Astrocyte (in vitro differentiated cells and primary cell): Measurements from ENCODE around the gene LRBA. TPM values are rescaled to one million over a fixed set of nuclear protein-coding genes. Genes with fewer than 3 reads are reported as not detected.

Experiments
- DNase-seq: peaks from one replicate; pipeline ENCODE4 v3.0.0-alpha.2; 2010; ENCODE audit warnings: low read depth
- FAIRE-seq: peaks from 2 replicates; lab custom pipeline; 2011; peaks lifted over from hg19 to GRCh38; lab: Jason Lieb, UNC
- H2AFZ ChIP-seq: 2 replicates; pipeline ENCODE4 v1.6.0; 2012; ENCODE audit warnings: low read depth, low read length, inconsistent platforms
- H3K27ac ChIP-seq: 2 replicates; pipeline ENCODE4 v1.5.1; 2011; ENCODE audit warnings: low read depth, low read length, inconsistent platforms
- H3K27me3 ChIP-seq: 2 replicates; pipeline ENCODE4 v1.6.0; 2011; ENCODE audit warnings: low read length, inconsistent platforms; ENCODE audit not compliant: insufficient read depth
- H3K36me3 ChIP-seq: 2 replicates; pipeline ENCODE4 v1.5.1; 2011; ENCODE audit warnings: low read length, inconsistent platforms; ENCODE audit not compliant: insufficient read depth
- H3K4me1 ChIP-seq: 2 replicates; pipeline ENCODE4 v1.5.1; 2011; ENCODE audit warnings: low read length, inconsistent platforms; ENCODE audit not compliant: insufficient read depth
- H3K4me2 ChIP-seq: 2 replicates; pipeline ENCODE4 v1.6.0; 2012; ENCODE audit warnings: low read length, inconsistent platforms
- H3K4me3 ChIP-seq: 2 replicates; pipeline ENCODE4 v1.5.1; 2011; ENCODE audit warnings: low read depth, mild to moderate bottlenecking, low read length, inconsistent platforms; ENCODE audit not compliant: insufficient read depth
- H3K79me2 ChIP-seq: 2 replicates; pipeline ENCODE4 v1.6.0; 2012; ENCODE audit warnings: mild to moderate bottlenecking, low read length, inconsistent platforms; ENCODE audit not compliant: insufficient read depth
- H3K9ac ChIP-seq: 2 replicates; pipeline ENCODE4 v1.6.0; 2012; ENCODE audit warnings: mild to moderate bottlenecking, low read length, inconsistent platforms
- H3K9me3 ChIP-seq: 2 replicates; pipeline ENCODE4 v1.5.1; 2012; ENCODE audit warnings: low read depth, mild to moderate bottlenecking, low read length, inconsistent platforms; ENCODE audit not compliant: insufficient read depth
- H4K20me1 ChIP-seq: 2 replicates; pipeline ENCODE4 v1.6.0; 2012; ENCODE audit warnings: low read length, inconsistent platforms; ENCODE audit not compliant: insufficient read depth
- H3K27ac Mint-ChIP-seq: one replicate; pipeline ENCODE4 v1.8.0; 2021; ENCODE audit warnings: mild to moderate bottlenecking, mixed read lengths; ENCODE audit not compliant: unreplicated experiment
- H3K27me3 Mint-ChIP-seq: one replicate; pipeline ENCODE4 v1.8.0; 2021; ENCODE audit warnings: low read depth, mixed read lengths; ENCODE audit not compliant: unreplicated experiment
- H3K36me3 Mint-ChIP-seq: one replicate; pipeline ENCODE4 v1.8.0; 2021; ENCODE audit warnings: low read depth, mixed read lengths; ENCODE audit not compliant: unreplicated experiment
- H3K4me1 Mint-ChIP-seq: one replicate; pipeline ENCODE4 v1.8.0; 2021; ENCODE audit warnings: low read depth, mixed read lengths; ENCODE audit not compliant: unreplicated experiment
- H3K4me3 Mint-ChIP-seq: one replicate; pipeline ENCODE4 v1.8.0; 2021; ENCODE audit warnings: mild to moderate bottlenecking, moderate library complexity, mixed read lengths; ENCODE audit not compliant: unreplicated experiment
- H3K9me3 Mint-ChIP-seq: one replicate; pipeline ENCODE4 v1.8.0; 2021; ENCODE audit warnings: mild to moderate bottlenecking, mixed read lengths; ENCODE audit not compliant: unreplicated experiment
- CTCF ChIP-seq: IDR thresholded peaks from 2 replicates; pipeline ENCODE4 v1.5.1; 2011; ENCODE audit warnings: low read depth, mild to moderate bottlenecking, inconsistent platforms, low read length, moderate library complexity; ENCODE audit not compliant: insufficient read depth
- EZH2 ChIP-seq: IDR thresholded peaks from 2 replicates; pipeline ENCODE4 v1.6.1; 2012; ENCODE audit warnings: mild to moderate bottlenecking, low read length, inconsistent platforms; ENCODE audit not compliant: insufficient read depth
- total RNA-seq: library from RNA; stranded (reverse); gene quantifications from 2 replicates; pipeline ENCODE4 v1.2.1, GENCODE V29; 2021

The LRBA gene
- total RNA-seq, 1 donor from 2014 or later = 25.3 TPM

- Mint-ChIP-seq H3K27ac (no peak overlapping the region), H3K4me1 (peaks cover 10% of the 10 kb centered on the region), H3K36me3 (peaks cover 2% of the 10 kb centered on the region), H3K27me3 (peaks cover 19% of the 10 kb centered on the region), H3K9me3 (no peaks in the 10 kb centered on the region), H3K4me3 (peak overlapping the region; percentile 87)
- Histone ChIP-seq H3K4me3 (peak overlapping the region; percentile 84), H3K27ac (no peak overlapping the region), H3K9me3 (no peaks in the 10 kb centered on the region), H3K4me1 (peaks cover 11% of the 10 kb centered on the region), H3K9ac (peak overlapping the region; percentile 77), H3K27me3 (peaks cover 5% of the 10 kb centered on the region), H3K36me3 (no peaks in the 10 kb centered on the region), H3K79me2 (peaks cover 11% of the 10 kb centered on the region), H4K20me1 (no peaks in the 10 kb centered on the region), H2AFZ (no peak overlapping the region), H3K4me2 (peak overlapping the region; percentile 94)
- no peak for TF ChIP-seq EZH2
- TF ChIP-seq CTCF = no peak
- FAIRE-seq = no peak
- DNase-seq = no peak
These were observed 434.0 kb downstream of the LRBA start for GRCh38 chr4:150581056-150581605.

DNA sequence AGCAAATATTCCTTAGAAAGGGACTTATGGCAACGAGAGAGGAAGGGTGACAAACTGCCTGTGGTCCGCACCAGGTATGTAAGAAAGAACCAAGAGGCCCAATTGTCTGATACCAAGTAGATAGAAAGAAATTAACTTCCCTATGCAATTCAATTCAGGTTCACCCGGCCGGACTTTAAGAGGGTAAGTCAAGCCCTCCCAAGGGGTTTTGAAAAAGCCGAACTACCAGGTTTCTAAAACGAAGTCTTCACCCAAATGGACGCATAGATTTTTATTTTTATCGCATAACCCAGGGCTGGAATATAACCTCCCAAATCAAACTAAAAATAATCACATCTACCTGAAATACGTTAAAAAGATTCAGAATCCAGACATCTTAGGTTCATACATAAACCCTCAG, 434.8 kb downstream of the LRBA start:
- H3K36me3 ChIP-seq = no peaks in the 10 kb centered on the region
- H3K9me3 ChIP-seq = no peaks in the 10 kb centered on the region
- TF ChIP-seq EZH2 = no peak
- TF ChIP-seq CTCF = no peak
- H2AFZ ChIP-seq = peak overlapping the region; percentile 79
- Mint-ChIP-seq H3K36me3 (peaks cover 2% of the 10 kb centered on the region), H3K27me3 (peaks cover 19% of the 10 kb centered on the region), H3K4me3 (peak overlapping the region; percentile 84), H3K27ac (peak overlapping the region; percentile 2), H3K4me1 (peaks cover 10% of the 10 kb centered on the region), H3K9me3 (no peaks in the 10 kb centered on the region)
- peak overlapping the region; percentile 46 for H3K27ac ChIP-seq
- H3K9ac ChIP-seq = peak overlapping the region; percentile 76
- H4K20me1 ChIP-seq = no peaks in the 10 kb centered on the region
- H3K79me2 ChIP-seq = peaks cover 11% of the 10 kb centered on the region
- H3K4me1 ChIP-seq = peaks cover 11% of the 10 kb centered on the region
- H3K4me2 ChIP-seq = peak overlapping the region; percentile 86
- H3K4me3 ChIP-seq = peak overlapping the region; percentile 66
- no peak for DNase-seq
- no peak for FAIRE-seq
- H3K27me3 ChIP-seq = peaks cover 5% of the 10 kb centered on the region

DNA sequence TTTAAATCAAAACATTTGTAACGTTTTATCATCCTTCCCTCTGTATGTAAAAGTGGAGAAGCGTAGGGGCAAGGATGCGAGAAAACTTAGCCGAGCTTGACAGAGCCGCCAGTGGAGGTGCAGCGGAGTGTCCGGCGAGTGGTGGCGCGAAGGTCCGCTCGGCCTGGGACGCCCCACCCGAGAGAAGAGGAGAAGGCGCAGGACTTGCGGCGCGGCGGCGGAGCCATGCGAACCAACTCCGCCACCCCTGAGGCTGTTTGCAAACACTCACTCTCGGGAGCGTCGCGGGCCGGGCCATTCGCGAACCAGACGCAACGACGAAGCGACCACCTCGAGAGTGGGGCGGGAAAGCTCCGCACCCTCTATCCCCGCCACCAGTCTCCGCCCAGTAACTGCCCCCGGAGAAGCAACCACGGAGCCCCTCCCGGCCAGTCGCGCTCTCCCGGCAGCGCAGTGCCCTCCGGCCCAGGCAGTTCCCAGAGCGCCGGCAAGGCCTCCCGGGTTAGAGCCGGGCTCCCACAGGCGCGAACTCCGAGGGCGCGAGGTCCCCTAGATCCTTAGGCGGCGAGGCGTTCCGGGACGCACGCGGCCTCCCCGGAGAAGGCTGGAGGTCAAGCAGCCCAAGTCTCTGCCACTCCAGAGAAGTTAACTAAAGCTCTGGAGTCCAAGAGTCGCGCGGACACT, 435.4 kb downstream of the LRBA start:
- Mint-ChIP-seq H3K4me3 (peak overlapping the region; percentile 84), H3K4me1 (peaks cover 10% of the 10 kb centered on the region), H3K9me3 (no peaks in the 10 kb centered on the region), H3K27ac (peak overlapping the region; percentile 2), H3K27me3 (peaks cover 19% of the 10 kb centered on the region), H3K36me3 (peaks cover 2% of the 10 kb centered on the region)
- H3K4me3 ChIP-seq = peak overlapping the region; percentile 66
- FAIRE-seq = no peak
- H3K9me3 ChIP-seq = no peaks in the 10 kb centered on the region
- H4K20me1 ChIP-seq = no peaks in the 10 kb centered on the region
- H3K9ac ChIP-seq = peak overlapping the region; percentile 76
- peak overlapping the region; percentile 86 for H3K4me2 ChIP-seq
- peak; percentile 48 for DNase-seq
- H3K4me1 ChIP-seq = peaks cover 11% of the 10 kb centered on the region
- H2AFZ ChIP-seq = peak overlapping the region; percentile 79
- no peaks in the 10 kb centered on the region for H3K36me3 ChIP-seq
- TF ChIP-seq EZH2 (no peak), CTCF (no peak)
- H3K27ac ChIP-seq = peak overlapping the region; percentile 46
- H3K27me3 ChIP-seq = peaks cover 5% of the 10 kb centered on the region
- H3K79me2 ChIP-seq = peaks cover 11% of the 10 kb centered on the region
